ENCODE measurements around the gene HEBP2.

- TF ChIP-seq CTCF (IDR thresholded peaks at IDR 0.05) (no peak), POLR2A (IDR thresholded peaks at IDR 0.05) (no peak)
Measured at GRCh38 chr6:138397128-138398122, 6.6 kb upstream of the HEBP2 start.

Measured in thyroid gland (tissue), 4 donors.